ENCODE data around the gene ZFP36L2.

- TF ChIP-seq CTCF (IDR thresholded peaks at IDR 0.05) (no peak), MYC (IDR thresholded peaks at IDR 0.05; ENCODE audit: borderline replicate concordance, low read length) (no peak), JUNB (IDR thresholded peaks at IDR 0.05) (no peak), POLR2A (IDR thresholded peaks at IDR 0.05; ENCODE audit: low read length) (no peak), EHMT2 (IDR thresholded peaks at IDR 0.05; ENCODE audit: low read depth) (no peak), HOXB13 (CRISPR knock-in tag; IDR thresholded peaks at IDR 0.05; ENCODE audit: low read depth) (no peak), HMGXB4 (CRISPR knock-in tag; IDR thresholded peaks at IDR 0.05; ENCODE audit: borderline replicate concordance) (no peak), SMC3 (IDR thresholded peaks at IDR 0.05) (no peak)
These were observed 22.2 kb upstream of the ZFP36L2 start for GRCh38 chr2:43248621-43249020.

Data from A549 (cell line).